GM19193 (cell line): Measurements from ENCODE around the gene CCDC9B.

Experiments
- POLR2A ChIP-seq: IDR thresholded peaks from 4 replicates; pipeline ENCODE4 v1.6.1; 2011; ENCODE audit not compliant: insufficient read depth, insufficient read length; ENCODE audit errors: extremely low read depth

The CCDC9B gene

GRCh38 chr15:40287505-40287904, 53.2 kb downstream of the CCDC9B start:
- no peak for TF ChIP-seq POLR2A

- no peak for TF ChIP-seq POLR2A
These were observed 53.9 kb downstream of the CCDC9B start for GRCh38 chr15:40286794-40287193.

- no peak for TF ChIP-seq POLR2A
These were observed 54.6 kb downstream of the CCDC9B start for GRCh38 chr15:40286061-40286532.

- no peak for TF ChIP-seq POLR2A
These were observed 55.2 kb downstream of the CCDC9B start for GRCh38 chr15:40285554-40286011.

- no peak for TF ChIP-seq POLR2A
These were observed 55.6 kb downstream of the CCDC9B start for GRCh38 chr15:40285151-40285550.

- TF ChIP-seq POLR2A: no peak
These were observed 57.0 kb downstream of the CCDC9B start for GRCh38 chr15:40283615-40284300.

GRCh38 chr15:40282869-40283614, 57.7 kb downstream of the CCDC9B start, which contains the start of gene ANKRD63:
ANKRD63 (minus strand) TSS chr15:40283064; CDS start chr15:40282586, 478 bp downstream.
- TF ChIP-seq POLR2A: no peak

- no peak for TF ChIP-seq POLR2A
These were observed 58.4 kb downstream of the CCDC9B start for GRCh38 chr15:40282147-40282868.

- no peak for TF ChIP-seq POLR2A
These were observed 59.0 kb downstream of the CCDC9B start for GRCh38 chr15:40281801-40282146.
